Measurements from ENCODE around the gene PPM1G.

- TF ChIP-seq CTCF (IDR thresholded peaks at IDR 0.05) (no peak), EP300 (IDR thresholded peaks at IDR 0.05) (no peak), POLR2A (IDR thresholded peaks at IDR 0.05) (no peak)
Observed at GRCh38 chr2:27379836-27380625, 29.4 kb downstream of the PPM1G start.

All from ovary (tissue), 3 donors.